SK-N-SH (cell line): ENCODE measurements around the gene KLHL2. TPM values are rescaled to one million over a fixed set of nuclear protein-coding genes. Genes with fewer than 3 reads are reported as not detected.
"Not testable (repeated sequence)": the region's sequence is repeated elsewhere in the genome, so short reads cannot be mapped to it uniquely, and the experiment has no call there.

Experiments
- CTCF ChIA-PET: fragments of 300-600, 350-600 bp; formaldehyde crosslinking; extraction: SDS; loops from one replicate; lab custom pipeline; 2021; lab: Yijun Ruan, JAX
- POLR2A ChIA-PET: fragments of 350-600 bp; sonication (Branson Sonifier 250); formaldehyde crosslinking; extraction: SDS; loops from one replicate; lab custom pipeline; 2020; ENCODE audit warnings: antibody characterized with exemption, inconsistent platforms; lab: Yijun Ruan, JAX
- DNase-seq: peaks from one replicate; pipeline ENCODE4 v3.0.0; 2012
- H2AFZ ChIP-seq: fragments of 200-600 bp; sonication (generic); 2 replicates; pipeline ENCODE4 v1.8.1; 2016; ENCODE audit warnings: antibody characterized with exemption, mild to moderate bottlenecking, low read depth
- H3F3A ChIP-seq: fragments of 200-600 bp; sonication (generic); replicated peaks from 2 replicates; pipeline ENCODE3; 2016; ENCODE audit warnings: antibody characterized with exemption, mild to moderate bottlenecking; ENCODE audit not compliant: insufficient read depth
- H3K27ac ChIP-seq, 2 experiments: fragments of 200-500 bp in 1 of 2; fragments of 200-600 bp in 1 of 2; sonication (Bioruptor generic) in 1 of 2; sonication (generic), shearing (Covaris generic) in 1 of 2; 2 replicates each; pipeline versions ENCODE4 v1.5.1 to v1.6.1; 2014 to 2016; ENCODE audit warnings: low read depth in 2 of 2, inconsistent platforms in 1 of 2, low read length in 1 of 2, mild to moderate bottlenecking in 1 of 2, mixed read lengths in 1 of 2
- H3K27me3 ChIP-seq: fragments of 200-600 bp; sonication (generic), shearing (Covaris generic); 2 replicates; pipeline ENCODE4 v1.6.1; 2016; ENCODE audit warnings: mixed run types; ENCODE audit not compliant: insufficient read depth
- H3K36me3 ChIP-seq, 2 experiments: fragments of 200-500 bp in 1 of 2; fragments of 200-600 bp in 1 of 2; sonication (Bioruptor generic) in 1 of 2; sonication (generic) in 1 of 2; replicated peaks in 1 of 2; 2 replicates each; pipeline versions ENCODE3 to v1.5.1; 2014 to 2016; ENCODE audit warnings: low read length in 1 of 2, mild to moderate bottlenecking in 1 of 2; ENCODE audit not compliant: insufficient read depth in 2 of 2, control insufficient read depth in 1 of 2
- H3K4me1 ChIP-seq, 2 experiments: fragments of 200-500 bp in 1 of 2; fragments of 200-600 bp in 1 of 2; sonication (Bioruptor generic) in 1 of 2; sonication (generic), shearing (Covaris generic) in 1 of 2; 2 replicates each; pipeline versions ENCODE4 v1.5.1 to v1.6.1; 2014 to 2016; ENCODE audit warnings: low read depth in 1 of 2, low read length in 1 of 2, mixed run types in 1 of 2; ENCODE audit not compliant: insufficient read depth in 2 of 2, control insufficient read depth in 1 of 2
- H3K4me2 ChIP-seq: fragments of 200-600 bp; sonication (generic), shearing (Covaris generic); 2 replicates; pipeline ENCODE4 v1.6.1; 2017; ENCODE audit warnings: mixed run types
- H3K4me3 ChIP-seq, 2 experiments: fragments of 200-500 bp in 1 of 2; fragments of 200-600 bp in 1 of 2; sonication (Bioruptor generic) in 1 of 2; sonication (generic), shearing (Covaris generic) in 1 of 2; 2 replicates each; pipeline versions ENCODE4 v1.5.1 to v1.8.1; 2014 to 2016; ENCODE audit warnings: low read depth in 2 of 2, inconsistent platforms in 1 of 2, low read length in 1 of 2, mild to moderate bottlenecking in 1 of 2, mixed read lengths in 1 of 2, moderate library complexity in 1 of 2
- H3K79me2 ChIP-seq: fragments of 200-600 bp; sonication (generic); 2 replicates; pipeline ENCODE4 v1.8.1; 2017; ENCODE audit warnings: mild to moderate bottlenecking; ENCODE audit not compliant: insufficient read depth
- H3K9ac ChIP-seq: fragments of 200-600 bp; sonication (generic); 2 replicates; pipeline ENCODE4 v1.6.1; 2017; ENCODE audit warnings: mixed run types
- H3K9me2 ChIP-seq: fragments of 200-600 bp; sonication (generic); 2 replicates; pipeline ENCODE4 v1.6.1; 2017; ENCODE audit warnings: mixed run types
- H3K9me3 ChIP-seq: fragments of 200-600 bp; sonication (generic); 2 replicates; pipeline ENCODE4 v1.6.1; 2017; ENCODE audit warnings: mixed run types, mild to moderate bottlenecking, moderate library complexity
- H4K20me1 ChIP-seq: fragments of 200-600 bp; sonication (generic); 2 replicates; pipeline ENCODE4 v1.6.1; 2017; ENCODE audit warnings: mild to moderate bottlenecking, mixed run types; ENCODE audit not compliant: insufficient read depth
- NRF1 ChIP-seq: IDR thresholded peaks from 2 replicates; pipeline ENCODE4 v1.6.1; 2012; ENCODE audit warnings: low read depth, mild to moderate bottlenecking, low read length
- WGBS: methylation state at CpG from one replicate; pipeline ENCODE4 v1.1.6; 2017; ENCODE audit warnings: low lambda C conversion rate; 5-methylcytosine and 5-hydroxymethylcytosine counted together
- polyA plus RNA-seq, 3 experiments: library from polyadenylated mRNA; depleted of rRNA; stranded (reverse); fragments of >200 nt; gene quantifications; 2 replicates each; pipeline ENCODE4 v1.2.3, GENCODE V29; 2012
- TF ChIP-seq, protein P1 (sequence below): IDR thresholded peaks from 2 replicates; pipeline ENCODE4 v1.6.1; 2012; ENCODE audit warnings: mild to moderate bottlenecking, low read depth, low read length, moderate library complexity
- TF ChIP-seq, protein P2 (sequence below): IDR thresholded peaks from 2 replicates; pipeline ENCODE4; 2012

KLHL2 gene
- polyA plus RNA-seq, 1 of the 3 experiments (the other 2 are of a cell fraction), result 25.0 TPM

DNA sequence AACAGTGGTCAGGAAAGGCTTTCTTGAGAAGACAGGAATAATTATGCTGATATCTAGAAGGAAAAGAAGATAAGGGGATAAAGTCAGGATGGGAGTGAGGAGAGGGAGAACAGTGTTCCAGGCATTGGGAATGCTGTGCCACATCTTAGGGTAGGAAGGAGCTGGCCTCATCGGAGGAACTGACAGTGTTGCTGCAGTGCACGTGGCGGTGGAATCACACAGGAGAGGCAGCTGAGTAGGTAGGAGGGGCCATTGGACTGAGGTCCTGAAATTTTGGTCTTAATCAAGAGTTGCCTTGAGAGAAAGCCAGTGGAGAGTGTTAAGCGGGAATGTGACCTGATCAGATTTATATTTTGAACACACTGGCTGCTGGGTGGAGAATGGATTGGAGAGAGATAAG, 13.9 kb downstream of the KLHL2 start:
- POLR2A ChIA-PET, H3K27me3 ChIP-seq, H3K9me3 ChIP-seq, H4K20me1 ChIP-seq, H3K4me2 ChIP-seq, H3K4me3 ChIP-seq, H3K27ac ChIP-seq, H2AFZ ChIP-seq, H3K9me2 ChIP-seq, H3K4me1 ChIP-seq, CTCF ChIA-PET, H3K9ac ChIP-seq, H3F3A ChIP-seq, H3K36me3 ChIP-seq, DNase-seq: not testable (repeated sequence)
- WGBS, result 68% methylated on average over 4 of the region's 4 CpGs
- peaks cover 14% of the 10 kb centered on the region; the same call in 1 of the 2 replicates for H3K79me2 ChIP-seq

DNA sequence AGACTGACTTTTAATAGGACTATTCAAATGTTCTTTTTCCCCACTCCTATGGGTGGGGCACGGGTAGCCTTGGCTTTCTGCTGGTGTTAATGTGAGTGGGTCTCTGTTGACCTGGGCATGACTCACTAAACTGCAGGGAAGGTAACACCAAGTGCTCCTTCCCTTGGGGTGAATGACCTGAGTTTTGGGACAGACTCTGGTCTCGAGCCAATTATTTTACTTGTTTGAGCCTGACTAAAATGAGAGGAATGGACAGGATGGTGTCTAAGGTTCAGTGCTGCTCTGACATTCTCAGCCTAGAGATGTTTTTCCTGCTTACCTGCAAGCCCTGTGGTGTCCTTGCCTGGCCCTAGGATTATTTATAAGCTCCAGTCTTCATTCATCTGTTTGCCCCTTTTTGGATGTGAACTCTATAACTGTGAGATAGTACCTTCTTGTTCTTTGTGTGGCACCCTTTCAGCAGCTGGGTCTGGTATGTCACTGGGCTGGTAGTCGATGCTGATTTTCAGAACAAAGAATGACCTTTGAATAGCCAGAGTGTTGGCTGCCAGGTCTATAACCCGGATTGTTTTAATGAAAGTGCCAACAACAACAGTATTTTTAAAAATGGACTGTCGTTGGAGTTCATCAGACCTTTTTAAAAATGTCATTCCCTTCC, 14.8 kb downstream of the KLHL2 start:
- H3K9ac ChIP-seq, DNase-seq, H3K27me3 ChIP-seq, H4K20me1 ChIP-seq, H3K4me1 ChIP-seq, POLR2A ChIA-PET, CTCF ChIA-PET, H3F3A ChIP-seq, H3K79me2 ChIP-seq, H3K27ac ChIP-seq, H3K4me2 ChIP-seq, H3K9me2 ChIP-seq, H3K4me3 ChIP-seq, H3K9me3 ChIP-seq, H3K36me3 ChIP-seq, H2AFZ ChIP-seq: not testable (repeated sequence)
- WGBS, result 73% methylated on average over 4 of the region's 5 CpGs

DNA sequence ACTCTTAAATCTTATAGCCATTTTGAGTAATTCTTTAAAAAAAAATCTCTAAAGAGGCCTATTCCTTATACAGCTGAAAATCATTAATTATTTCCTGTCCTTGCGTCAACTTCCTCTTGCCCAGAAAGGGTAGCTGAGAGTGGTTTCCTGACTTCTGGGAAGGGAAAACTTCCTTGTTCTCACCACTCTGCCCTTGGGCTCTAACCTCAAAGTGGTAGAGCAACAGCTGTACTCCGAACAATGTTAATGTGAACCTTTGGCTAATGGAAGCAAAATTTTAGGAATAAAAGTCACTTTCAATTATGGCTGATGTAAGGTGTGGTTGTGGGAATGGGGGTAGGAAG, 15.3 kb downstream of the KLHL2 start:
- CTCF ChIA-PET, result no interaction called here
- H4K20me1 ChIP-seq, result no peaks in the 10 kb centered on the region
- peaks cover 0 to 2% of the 10 kb centered on the region in 2 experiments; a peak in 2 of 4 replicates for H3K4me1 ChIP-seq
- H3K79me2 ChIP-seq, result peaks cover 4% of the 10 kb centered on the region; the same call in 1 of the 2 replicates
- H3K4me2 ChIP-seq, result no peak overlapping the region
- H3F3A ChIP-seq, result no peaks in the 10 kb centered on the region
- no peaks in the 10 kb centered on the region for H3K9me3 ChIP-seq
- peaks cover 3 to 4% of the 10 kb centered on the region in 2 experiments for H3K36me3 ChIP-seq
- DNase-seq, result no peak
- no peaks in the 10 kb centered on the region; the same call in 1 of the 2 replicates for H3K9me2 ChIP-seq
- no peak overlapping the region for H3K27ac ChIP-seq
- H2AFZ ChIP-seq, result no peak overlapping the region
- H3K27me3 ChIP-seq, result no peaks in the 10 kb centered on the region
- TF ChIP-seq, protein P1, sequence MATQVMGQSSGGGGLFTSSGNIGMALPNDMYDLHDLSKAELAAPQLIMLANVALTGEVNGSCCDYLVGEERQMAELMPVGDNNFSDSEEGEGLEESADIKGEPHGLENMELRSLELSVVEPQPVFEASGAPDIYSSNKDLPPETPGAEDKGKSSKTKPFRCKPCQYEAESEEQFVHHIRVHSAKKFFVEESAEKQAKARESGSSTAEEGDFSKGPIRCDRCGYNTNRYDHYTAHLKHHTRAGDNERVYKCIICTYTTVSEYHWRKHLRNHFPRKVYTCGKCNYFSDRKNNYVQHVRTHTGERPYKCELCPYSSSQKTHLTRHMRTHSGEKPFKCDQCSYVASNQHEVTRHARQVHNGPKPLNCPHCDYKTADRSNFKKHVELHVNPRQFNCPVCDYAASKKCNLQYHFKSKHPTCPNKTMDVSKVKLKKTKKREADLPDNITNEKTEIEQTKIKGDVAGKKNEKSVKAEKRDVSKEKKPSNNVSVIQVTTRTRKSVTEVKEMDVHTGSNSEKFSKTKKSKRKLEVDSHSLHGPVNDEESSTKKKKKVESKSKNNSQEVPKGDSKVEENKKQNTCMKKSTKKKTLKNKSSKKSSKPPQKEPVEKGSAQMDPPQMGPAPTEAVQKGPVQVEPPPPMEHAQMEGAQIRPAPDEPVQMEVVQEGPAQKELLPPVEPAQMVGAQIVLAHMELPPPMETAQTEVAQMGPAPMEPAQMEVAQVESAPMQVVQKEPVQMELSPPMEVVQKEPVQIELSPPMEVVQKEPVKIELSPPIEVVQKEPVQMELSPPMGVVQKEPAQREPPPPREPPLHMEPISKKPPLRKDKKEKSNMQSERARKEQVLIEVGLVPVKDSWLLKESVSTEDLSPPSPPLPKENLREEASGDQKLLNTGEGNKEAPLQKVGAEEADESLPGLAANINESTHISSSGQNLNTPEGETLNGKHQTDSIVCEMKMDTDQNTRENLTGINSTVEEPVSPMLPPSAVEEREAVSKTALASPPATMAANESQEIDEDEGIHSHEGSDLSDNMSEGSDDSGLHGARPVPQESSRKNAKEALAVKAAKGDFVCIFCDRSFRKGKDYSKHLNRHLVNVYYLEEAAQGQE, result no peak
- TF ChIP-seq, protein P2, sequence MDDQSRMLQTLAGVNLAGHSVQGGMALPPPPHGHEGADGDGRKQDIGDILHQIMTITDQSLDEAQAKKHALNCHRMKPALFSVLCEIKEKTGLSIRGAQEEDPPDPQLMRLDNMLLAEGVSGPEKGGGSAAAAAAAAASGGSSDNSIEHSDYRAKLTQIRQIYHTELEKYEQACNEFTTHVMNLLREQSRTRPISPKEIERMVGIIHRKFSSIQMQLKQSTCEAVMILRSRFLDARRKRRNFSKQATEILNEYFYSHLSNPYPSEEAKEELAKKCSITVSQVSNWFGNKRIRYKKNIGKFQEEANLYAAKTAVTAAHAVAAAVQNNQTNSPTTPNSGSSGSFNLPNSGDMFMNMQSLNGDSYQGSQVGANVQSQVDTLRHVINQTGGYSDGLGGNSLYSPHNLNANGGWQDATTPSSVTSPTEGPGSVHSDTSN, result no peak
- no peak for TF ChIP-seq NRF1
- TF ChIP-seq, all 33 proteins: peak for 0
- POLR2A ChIA-PET, result interaction anchor here (0.6 kb wide), 1 partner anchor 34 kb away, joined by 3 read pairs; no protein-coding TSS in a partner anchor
- no peak overlapping the region for H3K9ac ChIP-seq
- WGBS, result 86% methylated on average over 2 of the region's 2 CpGs
- H3K4me3 ChIP-seq, result no peak overlapping the region

DNA sequence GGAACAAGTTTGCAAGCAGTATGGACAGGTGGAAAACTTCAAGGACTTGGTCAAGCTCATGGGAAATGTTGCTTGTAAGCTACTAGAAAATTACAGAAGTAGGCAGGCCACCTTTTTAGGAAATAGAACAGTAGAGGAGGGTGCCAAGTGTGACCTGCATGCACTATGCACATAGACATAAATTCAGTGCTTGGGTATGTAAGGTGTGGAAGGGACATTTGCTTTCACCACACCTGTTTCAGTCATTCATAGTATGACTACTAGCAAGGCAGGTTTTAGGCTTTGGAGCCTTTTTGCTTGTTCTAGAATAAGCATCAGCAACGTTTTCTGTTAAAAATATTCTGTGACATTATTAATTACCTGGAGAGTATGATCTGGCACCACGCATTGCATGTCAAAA, 20.0 kb downstream of the KLHL2 start:
- H3K79me2 ChIP-seq, H3K9me2 ChIP-seq, DNase-seq, H3K27me3 ChIP-seq, H2AFZ ChIP-seq, H3K27ac ChIP-seq, H3F3A ChIP-seq, H3K9me3 ChIP-seq, H3K4me1 ChIP-seq, CTCF ChIA-PET, H3K4me2 ChIP-seq, H3K4me3 ChIP-seq, H4K20me1 ChIP-seq, POLR2A ChIA-PET, H3K9ac ChIP-seq: not testable (repeated sequence)
- peaks cover 11 to 17% of the 10 kb centered on the region in 2 experiments for H3K36me3 ChIP-seq
- WGBS, result 90% methylated on average over 2 of the region's 2 CpGs

DNA sequence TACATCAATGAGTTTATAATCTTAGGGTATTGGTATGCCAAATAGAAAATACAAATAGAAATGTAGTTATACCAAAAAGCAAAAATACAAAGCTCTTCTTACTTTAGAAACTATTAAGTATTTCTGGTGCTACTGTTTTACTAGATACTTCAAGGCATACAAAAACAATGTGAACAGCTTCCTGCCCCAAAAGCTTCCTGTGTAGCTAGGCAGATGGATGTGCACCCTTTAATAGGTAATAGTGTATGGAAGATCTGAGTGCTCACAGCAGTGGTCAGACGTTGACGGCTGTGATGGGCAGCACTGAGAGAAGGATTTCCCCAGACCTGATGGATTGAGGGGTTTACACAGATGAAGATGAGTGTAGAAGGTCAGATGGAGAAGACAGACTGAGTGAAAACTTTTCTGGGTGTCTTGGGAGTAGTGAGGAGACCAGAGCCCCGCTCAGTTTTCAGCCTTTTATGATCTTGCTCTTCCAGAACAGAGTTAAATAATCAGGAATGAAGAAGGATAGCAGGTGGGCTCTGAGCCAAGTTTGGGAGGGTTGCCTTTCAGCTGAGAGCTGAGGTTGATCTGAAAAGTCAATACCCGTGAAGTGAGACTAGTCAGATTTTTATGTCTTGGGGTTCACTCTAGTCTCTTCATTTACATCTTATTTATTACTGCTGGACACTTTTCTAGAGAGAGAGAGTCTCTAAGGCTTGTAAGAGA, 22.3 kb downstream of the KLHL2 start:
- H3K27ac ChIP-seq, H3K9me2 ChIP-seq, H3K4me2 ChIP-seq, H3K4me3 ChIP-seq, DNase-seq, POLR2A ChIA-PET, H3K79me2 ChIP-seq, H2AFZ ChIP-seq, H3K9ac ChIP-seq, H4K20me1 ChIP-seq, H3K9me3 ChIP-seq, H3K4me1 ChIP-seq, H3K27me3 ChIP-seq, H3F3A ChIP-seq: not testable (repeated sequence)
- peaks cover 11 to 17% of the 10 kb centered on the region in 2 experiments for H3K36me3 ChIP-seq
- CTCF ChIA-PET, result interaction anchor here (0.7 kb wide), 1 partner anchor 67 kb away, joined by 3 read pairs; no protein-coding TSS in a partner anchor
- WGBS, result 90% methylated on average over 4 of the region's 4 CpGs
